Neural cell (in vitro differentiated cells): ENCODE results near the gene EMC8. TPM values are rescaled to one million over a fixed set of nuclear protein-coding genes. Genes with fewer than 3 reads are reported as not detected.

Experiments used
- H2AFZ ChIP-seq: fragments of 200-600, 300-800 bp; sonication (generic), shearing (Covaris generic); 2 replicates; pipeline ENCODE4 v1.6.0; 2014; ENCODE audit warnings: low read depth, mild to moderate bottlenecking, antibody characterized with exemption, low read length, moderate library complexity
- H3F3A ChIP-seq: fragments of 200-600 bp; shearing (Covaris generic); 2 replicates; pipeline ENCODE4 v1.6.1; 2016; ENCODE audit warnings: mild to moderate bottlenecking, moderate library complexity, mixed read lengths, antibody characterized with exemption, low read length; ENCODE audit not compliant: insufficient read depth, poor library complexity, severe bottlenecking
- H3K27ac ChIP-seq: fragments of 200-600, 300-800 bp; sonication (generic), shearing (Covaris generic); 2 replicates; pipeline ENCODE4 v1.5.1; 2014; ENCODE audit warnings: mild to moderate bottlenecking, low read length, moderate library complexity
- H3K27me3 ChIP-seq: fragments of 300-800, 200-600 bp; sonication (generic), shearing (Covaris generic); 2 replicates; pipeline ENCODE4 v1.6.0; 2014; ENCODE audit warnings: mild to moderate bottlenecking, low read depth, low read length, moderate library complexity; ENCODE audit not compliant: insufficient read depth
- H3K36me3 ChIP-seq: fragments of 300-800, 200-600 bp; sonication (generic), shearing (Covaris generic); 2 replicates; pipeline ENCODE4 v1.5.1; 2014; ENCODE audit warnings: mild to moderate bottlenecking, antibody characterized with exemption, low read length, moderate library complexity; ENCODE audit not compliant: insufficient read depth
- H3K4me2 ChIP-seq: fragments of 300-800, 200-600 bp; sonication (generic), shearing (Covaris generic); 2 replicates; pipeline ENCODE4 v1.6.0; 2014; ENCODE audit warnings: mild to moderate bottlenecking, low read length
- H3K4me3 ChIP-seq: fragments of 300-800, 200-600 bp; sonication (generic), shearing (Covaris generic); 2 replicates; pipeline ENCODE4 v1.5.1; 2014; ENCODE audit warnings: mild to moderate bottlenecking, low read length, moderate library complexity
- H3K79me2 ChIP-seq: fragments of 200-600 bp; shearing (Covaris generic); replicated peaks from 2 replicates; pipeline ENCODE4 v1.6.0; 2014; ENCODE audit warnings: mild to moderate bottlenecking, low read length, moderate library complexity; ENCODE audit not compliant: insufficient read depth
- H3K9ac ChIP-seq: fragments of 300-800, 200-600 bp; sonication (generic), shearing (Covaris generic); 2 replicates; pipeline ENCODE4 v1.6.1; 2016; ENCODE audit warnings: mild to moderate bottlenecking, low read length, mixed read lengths
- H3K9me2 ChIP-seq: fragments of 200-600 bp; shearing (Covaris generic); 2 replicates; pipeline ENCODE4 v1.6.1; 2016; ENCODE audit warnings: mild to moderate bottlenecking, low read length, mixed read lengths; ENCODE audit not compliant: insufficient read depth
- H3K9me3 ChIP-seq: fragments of 200-600, 300-800 bp; sonication (generic), shearing (Covaris generic); 2 replicates; pipeline ENCODE4 v1.6.1; 2016; ENCODE audit warnings: mild to moderate bottlenecking, mixed run types, low read length, moderate library complexity, mixed read lengths
- H4K20me1 ChIP-seq: fragments of 200-600 bp; shearing (Covaris generic); 2 replicates; pipeline ENCODE4 v1.6.1; 2016; ENCODE audit warnings: mild to moderate bottlenecking, mixed run types; ENCODE audit not compliant: insufficient read depth
- EP300 ChIP-seq: fragments of 450-650 bp; conservative IDR thresholded peaks from 2 replicates; pipeline ENCODE4 v1.6.1; 2014; ENCODE audit warnings: antibody characterized with exemption, mild to moderate bottlenecking, moderate library complexity; ENCODE audit not compliant: poor library complexity, severe bottlenecking
- EZH2 ChIP-seq: fragments of 200-600, 300-800 bp; shearing (Covaris generic), sonication (generic); IDR thresholded peaks from 2 replicates; pipeline ENCODE4 v1.6.1; 2014; ENCODE audit warnings: antibody characterized with exemption, low read length, borderline replicate concordance, mild to moderate bottlenecking; ENCODE audit not compliant: insufficient read depth, poor library complexity, severe bottlenecking
- POLR2AphosphoS5 ChIP-seq: IDR thresholded peaks from 2 replicates; pipeline ENCODE4 v1.6.1; 2012
- RAD21 ChIP-seq: fragments of 450-650 bp; conservative IDR thresholded peaks from 2 replicates; pipeline ENCODE4 v1.6.1; 2014; ENCODE audit warnings: antibody characterized with exemption, mild to moderate bottlenecking, moderate library complexity
- REST ChIP-seq: IDR thresholded peaks from 2 replicates; pipeline ENCODE4 v1.6.1; 2012; ENCODE audit warnings: borderline replicate concordance
- SMC3 ChIP-seq: fragments of 450-650 bp; conservative IDR thresholded peaks from 2 replicates; pipeline ENCODE4 v1.6.1; 2014; ENCODE audit warnings: antibody characterized with exemption, mild to moderate bottlenecking, moderate library complexity; ENCODE audit not compliant: poor library complexity
- TAF1 ChIP-seq: IDR thresholded peaks from 2 replicates; pipeline ENCODE4 v1.6.1; 2012; ENCODE audit warnings: low read depth
- polyA plus RNA-seq: library from polyadenylated mRNA; depleted of rRNA; stranded (reverse); fragments of >200 nt; gene quantifications from 2 replicates; pipeline ENCODE4 v1.2.3, GENCODE V29; 2014

The EMC8 gene
- polyA plus RNA-seq, 1 donor from 2014 or later, result 38.9 TPM

- H3K4me2 ChIP-seq, result no peak overlapping the region
- TF ChIP-seq SMC3, result no peak
- TF ChIP-seq EZH2, result no peak
- no peak for TF ChIP-seq RAD21
- no peak for TF ChIP-seq EP300
- TF ChIP-seq REST, result no peak
- TF ChIP-seq TAF1, result no peak
- no peaks in the 10 kb centered on the region for H3F3A ChIP-seq
- H4K20me1 ChIP-seq, result no peaks in the 10 kb centered on the region
- no peaks in the 10 kb centered on the region for H3K9me2 ChIP-seq
- H3K9me3 ChIP-seq, result no peaks in the 10 kb centered on the region
- H3K79me2 ChIP-seq, result no peaks in the 10 kb centered on the region
- no peak overlapping the region for H3K27ac ChIP-seq
- no peak overlapping the region for H3K9ac ChIP-seq
- no peak overlapping the region for H2AFZ ChIP-seq
- no peak overlapping the region for H3K4me3 ChIP-seq
- no peaks in the 10 kb centered on the region for H3K27me3 ChIP-seq
- no peaks in the 10 kb centered on the region for H3K36me3 ChIP-seq
Observed at GRCh38 chr16:85763616-85764015, 35.7 kb downstream of the EMC8 start.

GRCh38 chr16:85762970-85763369, 36.4 kb downstream of the EMC8 start:
- H3K79me2 ChIP-seq, result no peaks in the 10 kb centered on the region
- no peaks in the 10 kb centered on the region for H3F3A ChIP-seq
- no peak overlapping the region for H2AFZ ChIP-seq
- H3K36me3 ChIP-seq, result no peaks in the 10 kb centered on the region
- H3K9ac ChIP-seq, result no peak overlapping the region
- no peaks in the 10 kb centered on the region for H3K27me3 ChIP-seq
- no peaks in the 10 kb centered on the region for H3K9me3 ChIP-seq
- H3K4me2 ChIP-seq, result no peak overlapping the region
- H4K20me1 ChIP-seq, result no peaks in the 10 kb centered on the region
- TF ChIP-seq POLR2AphosphoS5, result no peak
- H3K4me3 ChIP-seq, result no peak overlapping the region
- H3K9me2 ChIP-seq, result no peaks in the 10 kb centered on the region
- no peak overlapping the region for H3K27ac ChIP-seq

- Histone ChIP-seq H2AFZ (no peak overlapping the region), H3K27ac (no peak overlapping the region), H3K4me2 (no peak overlapping the region), H3K79me2 (no peaks in the 10 kb centered on the region), H3K27me3 (no peaks in the 10 kb centered on the region), H3K36me3 (no peaks in the 10 kb centered on the region), H3F3A (no peaks in the 10 kb centered on the region), H4K20me1 (no peaks in the 10 kb centered on the region), H3K9me2 (no peaks in the 10 kb centered on the region), H3K9me3 (no peaks in the 10 kb centered on the region), H3K4me3 (no peak overlapping the region), H3K9ac (no peak overlapping the region)
- no peak for TF ChIP-seq EP300
Observed at GRCh38 chr16:85761861-85762260, 37.5 kb downstream of the EMC8 start.
